Activated naive CD8-positive, alpha-beta T cell treated with anti-CD3 and anti-CD28 coated beads for 36 hours (primary cell): ENCODE results near the gene TBCB. TPM values are rescaled to one million over a fixed set of nuclear protein-coding genes. Genes with fewer than 3 reads are reported as not detected.
"Not testable (repeated sequence)": the region's sequence is repeated elsewhere in the genome, so short reads cannot be mapped to it uniquely, and the experiment has no call there.

ENCODE experiments used
- DNase-seq: peaks from one replicate; pipeline ENCODE4 v3.0.0; 2021
- H3K27ac Mint-ChIP-seq: one replicate; pipeline ENCODE4 v1.8.0; 2022; ENCODE audit warnings: mild to moderate bottlenecking, moderate library complexity, mixed read lengths
- H3K27me3 Mint-ChIP-seq: one replicate; pipeline ENCODE4 v1.8.0; 2022; ENCODE audit warnings: mild to moderate bottlenecking, mixed read lengths
- H3K36me3 Mint-ChIP-seq: one replicate; pipeline ENCODE4 v1.8.0; 2021; ENCODE audit warnings: mild to moderate bottlenecking, mixed read lengths
- H3K4me1 Mint-ChIP-seq: one replicate; pipeline ENCODE4 v1.8.0; 2021; ENCODE audit warnings: mixed read lengths
- H3K4me3 Mint-ChIP-seq: one replicate; pipeline ENCODE4 v1.8.0; 2022; ENCODE audit warnings: mild to moderate bottlenecking, moderate library complexity, mixed read lengths
- H3K9me3 Mint-ChIP-seq: one replicate; pipeline ENCODE4 v1.8.0; 2022; ENCODE audit warnings: mixed read lengths
- total RNA-seq, 2 experiments: library from RNA; stranded (reverse); gene quantifications; one replicate each; pipeline ENCODE4 v1.2.3, GENCODE V29; 2021

Gene TBCB
- total RNA-seq, 2 experiments from 2014 or later, result 89.2 to 91.1 TPM

GRCh38 chr19:36113425-36113824, 1.8 kb upstream of the TBCB start:
- peaks cover 24% of the 10 kb centered on the region for H3K36me3 Mint-ChIP-seq
- H3K4me3 Mint-ChIP-seq, result peak overlapping the region; percentile 99
- no peaks in the 10 kb centered on the region for H3K9me3 Mint-ChIP-seq
- H3K4me1 Mint-ChIP-seq, result peaks cover 25% of the 10 kb centered on the region
- peaks cover 6% of the 10 kb centered on the region for H3K27me3 Mint-ChIP-seq
- H3K27ac Mint-ChIP-seq, result peak overlapping the region; percentile 93
- DNase-seq, result no peak

- Mint-ChIP-seq H3K4me3 (peak overlapping the region; percentile 99), H3K27ac (peak overlapping the region; percentile 93), H3K9me3 (no peaks in the 10 kb centered on the region), H3K36me3 (peaks cover 19% of the 10 kb centered on the region), H3K4me1 (peaks cover 25% of the 10 kb centered on the region), H3K27me3 (peaks cover 6% of the 10 kb centered on the region)
- peak; percentile 27 for DNase-seq
Measured at GRCh38 chr19:36113894-36114720, 1.2 kb upstream of the TBCB start.

GRCh38 chr19:36114721-36115452, 381 bp upstream of the TBCB start, which contains the start of gene POLR2I:
Gene POLR2I, minus strand, starts transcription at chr19:36114875. Its CDS starts 19 bp downstream, at chr19:36114856.
- H3K9me3 Mint-ChIP-seq, result no peaks in the 10 kb centered on the region
- peak within 1 kb of the TSS; percentile 93 for H3K27ac Mint-ChIP-seq
- H3K4me3 Mint-ChIP-seq, result peak within 1 kb of the TSS; percentile 99
- peaks cover 6% of the 10 kb centered on the region for H3K27me3 Mint-ChIP-seq
- DNase-seq, result peak; percentile 98
- peaks cover 26% of the 10 kb centered on the region for H3K4me1 Mint-ChIP-seq
- peaks cover 19% of the 10 kb centered on the region for H3K36me3 Mint-ChIP-seq

- Mint-ChIP-seq H3K27me3 (peaks cover 6% of the 10 kb centered on the region), H3K4me3 (peak overlapping the region; percentile 99), H3K36me3 (peaks cover 19% of the 10 kb centered on the region)
Measured at GRCh38 chr19:36116344-36116637, 1.0 kb downstream of the TBCB start.

GRCh38 chr19:36120092-36120983, 5.1 kb downstream of the TBCB start:
- H3K36me3 Mint-ChIP-seq, result peaks cover 9% of the 10 kb centered on the region
- no peak overlapping the region for H3K4me3 Mint-ChIP-seq
- no peak overlapping the region for H3K27ac Mint-ChIP-seq
- H3K27me3 Mint-ChIP-seq, result peaks cover under 1% of the 10 kb centered on the region
- no peaks in the 10 kb centered on the region for H3K9me3 Mint-ChIP-seq
- DNase-seq, result no peak
- H3K4me1 Mint-ChIP-seq, result peaks cover 9% of the 10 kb centered on the region

More at GRCh38 chr19:36116344-36116637, 1.0 kb downstream of the TBCB start:
- H3K9me3 Mint-ChIP-seq, result no peaks in the 10 kb centered on the region
- H3K27ac Mint-ChIP-seq, result no peak overlapping the region
- no peak for DNase-seq
- H3K4me1 Mint-ChIP-seq, result peaks cover 28% of the 10 kb centered on the region

- Mint-ChIP-seq H3K9me3 (no peaks in the 10 kb centered on the region), H3K27me3 (no peaks in the 10 kb centered on the region), H3K4me3 (no peak overlapping the region), H3K27ac (no peak overlapping the region), H3K36me3 (peaks cover 15% of the 10 kb centered on the region), H3K4me1 (peaks cover 14% of the 10 kb centered on the region)
- no peak for DNase-seq
Measured at GRCh38 chr19:36120984-36121358, 5.7 kb downstream of the TBCB start.

- Mint-ChIP-seq H3K4me3 (no peak overlapping the region), H3K9me3 (no peaks in the 10 kb centered on the region), H3K36me3 (peaks cover 15% of the 10 kb centered on the region), H3K27ac (no peak overlapping the region), H3K4me1 (peaks cover 10% of the 10 kb centered on the region), H3K27me3 (no peaks in the 10 kb centered on the region)
- no peak for DNase-seq
Measured at GRCh38 chr19:36121486-36122124, 6.3 kb downstream of the TBCB start.

- H3K9me3 Mint-ChIP-seq, result no peaks in the 10 kb centered on the region
- peak overlapping the region; percentile 43 for H3K27ac Mint-ChIP-seq
- no peaks in the 10 kb centered on the region for H3K27me3 Mint-ChIP-seq
- no peak for DNase-seq
- peaks cover 11% of the 10 kb centered on the region for H3K4me1 Mint-ChIP-seq
- H3K36me3 Mint-ChIP-seq, result peaks cover 10% of the 10 kb centered on the region
- no peak overlapping the region for H3K4me3 Mint-ChIP-seq
Measured at GRCh38 chr19:36125557-36125956, 10.3 kb downstream of the TBCB start.

- Mint-ChIP-seq H3K4me1 (peaks cover 22% of the 10 kb centered on the region), H3K9me3 (no peaks in the 10 kb centered on the region), H3K36me3 (peaks cover 8% of the 10 kb centered on the region), H3K27ac (peak overlapping the region; percentile 97), H3K4me3 (peak overlapping the region; percentile 91), H3K27me3 (no peaks in the 10 kb centered on the region)
- DNase-seq, result no peak
Measured at GRCh38 chr19:36128392-36128736, 13.1 kb downstream of the TBCB start.

GRCh38 chr19:36131221-36131620, 16.0 kb downstream of the TBCB start:
- not testable (repeated sequence) for DNase-seq, H3K36me3 Mint-ChIP-seq, H3K27me3 Mint-ChIP-seq, H3K27ac Mint-ChIP-seq, H3K4me3 Mint-ChIP-seq, H3K9me3 Mint-ChIP-seq
- peaks cover 17% of the 10 kb centered on the region for H3K4me1 Mint-ChIP-seq

GRCh38 chr19:36134867-36135266, 19.6 kb downstream of the TBCB start:
- peaks cover 18% of the 10 kb centered on the region for H3K4me1 Mint-ChIP-seq
- not testable (repeated sequence) for DNase-seq, H3K36me3 Mint-ChIP-seq, H3K9me3 Mint-ChIP-seq, H3K27ac Mint-ChIP-seq, H3K27me3 Mint-ChIP-seq, H3K4me3 Mint-ChIP-seq

GRCh38 chr19:36136964-36137686, 21.9 kb downstream of the TBCB start:
- Mint-ChIP-seq H3K9me3 (peaks cover 2% of the 10 kb centered on the region), H3K4me3 (no peak overlapping the region), H3K27me3 (peaks cover 4% of the 10 kb centered on the region), H3K36me3 (peaks cover 9% of the 10 kb centered on the region), H3K4me1 (peaks cover 24% of the 10 kb centered on the region), H3K27ac (no peak overlapping the region)
- DNase-seq, result no peak

GRCh38 chr19:36139120-36139472, 23.8 kb downstream of the TBCB start:
- Mint-ChIP-seq H3K4me1 (peaks cover 19% of the 10 kb centered on the region), H3K4me3 (peak overlapping the region; percentile 89), H3K9me3 (peaks cover 2% of the 10 kb centered on the region), H3K27ac (peak overlapping the region; percentile 90), H3K27me3 (peaks cover 4% of the 10 kb centered on the region), H3K36me3 (peaks cover 18% of the 10 kb centered on the region)
- no peak for DNase-seq
